ENCODE measurements around the gene KIF26A.
"Not testable (repeated sequence)": the region's sequence is repeated elsewhere in the genome, so short reads cannot be mapped to it uniquely, and the experiment has no call there.

KIF26A gene

GRCh38 chr14:104152246-104152575 lies 13.8 kb downstream of the KIF26A start (continued):
- TF ChIP-seq, protein P1, sequence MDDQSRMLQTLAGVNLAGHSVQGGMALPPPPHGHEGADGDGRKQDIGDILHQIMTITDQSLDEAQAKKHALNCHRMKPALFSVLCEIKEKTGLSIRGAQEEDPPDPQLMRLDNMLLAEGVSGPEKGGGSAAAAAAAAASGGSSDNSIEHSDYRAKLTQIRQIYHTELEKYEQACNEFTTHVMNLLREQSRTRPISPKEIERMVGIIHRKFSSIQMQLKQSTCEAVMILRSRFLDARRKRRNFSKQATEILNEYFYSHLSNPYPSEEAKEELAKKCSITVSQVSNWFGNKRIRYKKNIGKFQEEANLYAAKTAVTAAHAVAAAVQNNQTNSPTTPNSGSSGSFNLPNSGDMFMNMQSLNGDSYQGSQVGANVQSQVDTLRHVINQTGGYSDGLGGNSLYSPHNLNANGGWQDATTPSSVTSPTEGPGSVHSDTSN (CRISPR knock-in tag; IDR thresholded peaks at IDR 0.05): no peak

- no peak overlapping the region for H3K4me3 ChIP-seq (ENCODE audit: low read depth, low read length)
- TF ChIP-seq, protein P2, sequence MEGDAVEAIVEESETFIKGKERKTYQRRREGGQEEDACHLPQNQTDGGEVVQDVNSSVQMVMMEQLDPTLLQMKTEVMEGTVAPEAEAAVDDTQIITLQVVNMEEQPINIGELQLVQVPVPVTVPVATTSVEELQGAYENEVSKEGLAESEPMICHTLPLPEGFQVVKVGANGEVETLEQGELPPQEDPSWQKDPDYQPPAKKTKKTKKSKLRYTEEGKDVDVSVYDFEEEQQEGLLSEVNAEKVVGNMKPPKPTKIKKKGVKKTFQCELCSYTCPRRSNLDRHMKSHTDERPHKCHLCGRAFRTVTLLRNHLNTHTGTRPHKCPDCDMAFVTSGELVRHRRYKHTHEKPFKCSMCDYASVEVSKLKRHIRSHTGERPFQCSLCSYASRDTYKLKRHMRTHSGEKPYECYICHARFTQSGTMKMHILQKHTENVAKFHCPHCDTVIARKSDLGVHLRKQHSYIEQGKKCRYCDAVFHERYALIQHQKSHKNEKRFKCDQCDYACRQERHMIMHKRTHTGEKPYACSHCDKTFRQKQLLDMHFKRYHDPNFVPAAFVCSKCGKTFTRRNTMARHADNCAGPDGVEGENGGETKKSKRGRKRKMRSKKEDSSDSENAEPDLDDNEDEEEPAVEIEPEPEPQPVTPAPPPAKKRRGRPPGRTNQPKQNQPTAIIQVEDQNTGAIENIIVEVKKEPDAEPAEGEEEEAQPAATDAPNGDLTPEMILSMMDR (tag by site-specific recombination; IDR thresholded peaks at IDR 0.05): no peak
- TF ChIP-seq, protein P3, sequence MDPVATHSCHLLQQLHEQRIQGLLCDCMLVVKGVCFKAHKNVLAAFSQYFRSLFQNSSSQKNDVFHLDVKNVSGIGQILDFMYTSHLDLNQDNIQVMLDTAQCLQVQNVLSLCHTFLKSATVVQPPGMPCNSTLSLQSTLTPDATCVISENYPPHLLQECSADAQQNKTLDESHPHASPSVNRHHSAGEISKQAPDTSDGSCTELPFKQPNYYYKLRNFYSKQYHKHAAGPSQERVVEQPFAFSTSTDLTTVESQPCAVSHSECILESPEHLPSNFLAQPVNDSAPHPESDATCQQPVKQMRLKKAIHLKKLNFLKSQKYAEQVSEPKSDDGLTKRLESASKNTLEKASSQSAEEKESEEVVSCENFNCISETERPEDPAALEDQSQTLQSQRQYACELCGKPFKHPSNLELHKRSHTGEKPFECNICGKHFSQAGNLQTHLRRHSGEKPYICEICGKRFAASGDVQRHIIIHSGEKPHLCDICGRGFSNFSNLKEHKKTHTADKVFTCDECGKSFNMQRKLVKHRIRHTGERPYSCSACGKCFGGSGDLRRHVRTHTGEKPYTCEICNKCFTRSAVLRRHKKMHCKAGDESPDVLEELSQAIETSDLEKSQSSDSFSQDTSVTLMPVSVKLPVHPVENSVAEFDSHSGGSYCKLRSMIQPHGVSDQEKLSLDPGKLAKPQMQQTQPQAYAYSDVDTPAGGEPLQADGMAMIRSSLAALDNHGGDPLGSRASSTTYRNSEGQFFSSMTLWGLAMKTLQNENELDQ (tag by site-specific recombination; IDR thresholded peaks at IDR 0.05; ENCODE audit: low read depth): no peak
- TF ChIP-seq ZBTB8A (tag by site-specific recombination; IDR thresholded peaks at IDR 0.05): 0 out of 2 replicates have a peak, but pooled peaks have one; percentile 31
- peaks cover 0 to 17% of the 10 kb centered on the region in 2 experiments; a peak in 1 of 3 replicates for H3K36me3 ChIP-seq (ENCODE audit: control insufficient read depth in 2 of 2, insufficient read depth in 1 of 2, low read length in 2 of 2)
- H3K9me3 ChIP-seq (ENCODE audit: control insufficient read depth, insufficient read depth, low read depth, low read length): no peaks in the 10 kb centered on the region
- no peak overlapping the region for H3K27ac ChIP-seq (ENCODE audit: extremely low read depth, low read depth, low read length)
- ChIA-PET CTCF (interaction anchor here (1.0 kb wide), 1 partner anchor 13 kb away, joined by 4 read pairs; no protein-coding TSS in a partner anchor), POLR2A (no interaction called here)
- peaks cover 11% of the 10 kb centered on the region for H3K4me1 ChIP-seq (ENCODE audit: control insufficient read depth, insufficient read depth, low read length)
Observed at GRCh38 chr14:104152686-104153393, 14.5 kb downstream of the KIF26A start.

- H3K27ac ChIP-seq (ENCODE audit: extremely low read depth, low read depth, low read length); POLR2A ChIA-PET; H3K9me3 ChIP-seq (ENCODE audit: control insufficient read depth, insufficient read depth, low read depth, low read length); H3K4me3 ChIP-seq (ENCODE audit: low read depth, low read length): not testable (repeated sequence)
- Histone ChIP-seq H3K36me3 (ENCODE audit: control insufficient read depth in 2 of 2, insufficient read depth in 1 of 2, low read length in 2 of 2) (peaks cover 0 to 17% of the 10 kb centered on the region in 2 experiments; a peak in 1 of 3 replicates), H3K4me1 (ENCODE audit: control insufficient read depth, insufficient read depth, low read length) (peaks cover 11% of the 10 kb centered on the region)
- CTCF ChIA-PET: interaction anchor here (1.0 kb wide), 1 partner anchor 14 kb away, joined by 4 read pairs; no protein-coding TSS in a partner anchor
Observed at GRCh38 chr14:104153394-104153755, 15.0 kb downstream of the KIF26A start.

DNA sequence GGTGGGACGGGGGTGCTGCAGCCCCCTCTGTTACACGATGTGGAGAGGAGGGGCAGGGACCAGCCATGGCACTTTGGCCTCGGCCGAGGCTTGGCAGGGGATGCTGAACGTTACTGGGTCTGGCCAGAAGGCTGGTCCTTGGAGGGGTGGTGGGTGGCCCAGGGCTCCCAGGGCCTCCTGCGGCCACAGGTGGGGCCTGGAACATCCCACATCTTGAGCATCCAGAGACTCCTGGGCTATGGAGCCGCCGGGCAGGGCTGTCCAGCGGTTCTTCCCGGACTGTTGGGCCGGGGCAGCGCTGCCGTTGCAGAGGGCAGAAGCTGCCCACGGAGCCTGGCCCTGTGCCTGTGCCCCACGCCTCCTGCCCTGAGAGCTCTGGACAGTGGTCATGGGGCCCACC lies 15.9 kb downstream of the KIF26A start:
- Histone ChIP-seq H3K27ac (ENCODE audit: extremely low read depth, low read depth, low read length) (no peak overlapping the region), H3K9me3 (ENCODE audit: control insufficient read depth, insufficient read depth, low read depth, low read length) (no peaks in the 10 kb centered on the region), H3K4me3 (ENCODE audit: low read depth, low read length) (no peak overlapping the region), H3K4me1 (ENCODE audit: control insufficient read depth, insufficient read depth, low read length) (peaks cover 10% of the 10 kb centered on the region), H3K36me3 (ENCODE audit: control insufficient read depth in 2 of 2, insufficient read depth in 1 of 2, low read length in 2 of 2) (peaks cover 0 to 17% of the 10 kb centered on the region in 2 experiments; a peak in 1 of 3 replicates)
- TF ChIP-seq ZNF629 (tag by site-specific recombination; IDR thresholded peaks at IDR 0.05) (no peak), ZNF19 (tag by site-specific recombination; IDR thresholded peaks at IDR 0.05; ENCODE audit: low read depth) (no peak), ZXDB (tag by site-specific recombination; IDR thresholded peaks at IDR 0.05) (no peak), ZBTB6 (tag by site-specific recombination; IDR thresholded peaks at IDR 0.05) (no peak), OVOL3 (tag by site-specific recombination; IDR thresholded peaks at IDR 0.05) (no peak), ZNF2 (tag by site-specific recombination; IDR thresholded peaks at IDR 0.05) (no peak), KLF9 (tag by site-specific recombination; IDR thresholded peaks at IDR 0.05; ENCODE audit: low read depth) (no peak), ZBTB1 (tag by site-specific recombination; IDR thresholded peaks at IDR 0.05) (no peak), ZNF37A (tag by site-specific recombination; IDR thresholded peaks at IDR 0.05) (no peak), ZIC2 (tag by site-specific recombination; IDR thresholded peaks at IDR 0.05) (no peak), BCL11B (tag by site-specific recombination; IDR thresholded peaks at IDR 0.05; ENCODE audit: low read depth) (no peak)
- TF ChIP-seq, protein P4, sequence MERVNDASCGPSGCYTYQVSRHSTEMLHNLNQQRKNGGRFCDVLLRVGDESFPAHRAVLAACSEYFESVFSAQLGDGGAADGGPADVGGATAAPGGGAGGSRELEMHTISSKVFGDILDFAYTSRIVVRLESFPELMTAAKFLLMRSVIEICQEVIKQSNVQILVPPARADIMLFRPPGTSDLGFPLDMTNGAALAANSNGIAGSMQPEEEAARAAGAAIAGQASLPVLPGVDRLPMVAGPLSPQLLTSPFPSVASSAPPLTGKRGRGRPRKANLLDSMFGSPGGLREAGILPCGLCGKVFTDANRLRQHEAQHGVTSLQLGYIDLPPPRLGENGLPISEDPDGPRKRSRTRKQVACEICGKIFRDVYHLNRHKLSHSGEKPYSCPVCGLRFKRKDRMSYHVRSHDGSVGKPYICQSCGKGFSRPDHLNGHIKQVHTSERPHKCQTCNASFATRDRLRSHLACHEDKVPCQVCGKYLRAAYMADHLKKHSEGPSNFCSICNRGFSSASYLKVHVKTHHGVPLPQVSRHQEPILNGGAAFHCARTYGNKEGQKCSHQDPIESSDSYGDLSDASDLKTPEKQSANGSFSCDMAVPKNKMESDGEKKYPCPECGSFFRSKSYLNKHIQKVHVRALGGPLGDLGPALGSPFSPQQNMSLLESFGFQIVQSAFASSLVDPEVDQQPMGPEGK (tag by site-specific recombination; IDR thresholded peaks at IDR 0.05): no peak
- CTCF ChIA-PET: no interaction called here
- POLR2A ChIA-PET: no interaction called here

All from HEK293 (cell line).